HG03469 (cell line): ENCODE measurements around the gene USP3.
"Not testable (repeated sequence)": the region's sequence is repeated elsewhere in the genome, so short reads cannot be mapped to it uniquely, and the experiment has no call there.

Source experiments
- ATAC-seq: cut with Tn5 transposase; IDR thresholded peaks from one replicate; pipeline ENCODE4 v1.9.1; 2021; ENCODE audit warnings: mild to moderate bottlenecking, moderate library complexity, moderate number of reproducible peaks; ENCODE audit not compliant: unreplicated experiment

The USP3 gene

GRCh38 chr15:63602595-63602994 is 98.2 kb downstream of the USP3 start:
- ATAC-seq, result no peak

GRCh38 chr15:63603516-63603915 is 99.1 kb downstream of the USP3 start:
- no peak for ATAC-seq

- ATAC-seq, result no peak
Measured at GRCh38 chr15:63604281-63604680, 99.9 kb downstream of the USP3 start.

GRCh38 chr15:63605036-63605435 is 100.6 kb downstream of the USP3 start:
- ATAC-seq, result no peak

- no peak for ATAC-seq
Measured at GRCh38 chr15:63605816-63606215, 101.4 kb downstream of the USP3 start.

- ATAC-seq, result no peak
Measured at GRCh38 chr15:63606308-63606707, 101.9 kb downstream of the USP3 start.

- ATAC-seq, result no peak
Measured at GRCh38 chr15:63608989-63609388, 104.6 kb downstream of the USP3 start.

- no peak for ATAC-seq
Measured at GRCh38 chr15:63609448-63609847, 105.1 kb downstream of the USP3 start.

GRCh38 chr15:63610209-63610841 is 105.9 kb downstream of the USP3 start:
- peak; percentile 68 for ATAC-seq

- ATAC-seq, result no peak
Measured at GRCh38 chr15:63611177-63611576, 106.8 kb downstream of the USP3 start.

- no peak for ATAC-seq
Measured at GRCh38 chr15:63612300-63612699, 107.9 kb downstream of the USP3 start.

GRCh38 chr15:63615935-63616334 is 111.5 kb downstream of the USP3 start:
- no peak for ATAC-seq

GRCh38 chr15:63617147-63617546 is 112.8 kb downstream of the USP3 start:
- ATAC-seq, result not testable (repeated sequence)

GRCh38 chr15:63617627-63618026 is 113.2 kb downstream of the USP3 start:
- ATAC-seq, result not testable (repeated sequence)

GRCh38 chr15:63620760-63621159 is 116.4 kb downstream of the USP3 start:
- ATAC-seq, result not testable (repeated sequence)

GRCh38 chr15:63623232-63623969 is 119.0 kb downstream of the USP3 start:
- ATAC-seq, result no peak

- ATAC-seq, result no peak
Measured at GRCh38 chr15:63626955-63627354, 122.6 kb downstream of the USP3 start.

- no peak for ATAC-seq
Measured at GRCh38 chr15:63628123-63628822, 123.9 kb downstream of the USP3 start.

- ATAC-seq, result no peak
Measured at GRCh38 chr15:63630036-63630751, 125.8 kb downstream of the USP3 start.

GRCh38 chr15:63633312-63633711 is 128.9 kb downstream of the USP3 start:
- ATAC-seq, result no peak

GRCh38 chr15:63634154-63634553 is 129.8 kb downstream of the USP3 start:
- ATAC-seq, result no peak
